Embryonic facial prominence (tissue), 1 donor: ENCODE measurements around the gene INF2.

Experiments
- DNase-seq: peaks from one replicate; pipeline ENCODE4 v3.0.0-alpha.2; 2016; ENCODE audit errors: extremely low spot score

The INF2 gene

GRCh38 chr14:104702673-104703072 lies 13.3 kb downstream of the INF2 start:
- no peak for DNase-seq

DNA sequence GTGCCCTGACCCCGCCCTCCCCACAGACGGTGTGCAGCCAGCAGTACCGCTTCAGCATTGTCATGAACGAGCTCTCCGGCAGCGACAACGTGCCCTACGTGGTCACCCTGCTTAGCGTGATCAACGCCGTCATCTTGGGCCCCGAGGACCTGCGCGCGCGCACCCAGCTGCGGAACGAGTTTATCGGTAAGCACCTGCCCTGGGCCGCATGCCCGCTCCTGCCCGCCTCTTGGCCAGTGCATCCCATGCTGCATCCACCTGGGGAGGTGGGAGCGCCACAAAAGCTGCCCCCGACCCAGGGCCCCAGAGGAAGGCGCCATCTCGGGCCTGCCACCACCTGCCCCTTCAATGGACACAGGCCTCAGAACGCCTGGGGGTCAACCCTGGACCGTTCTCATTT lies 13.9 kb downstream of the INF2 start:
- DNase-seq, result no peak

DNA sequence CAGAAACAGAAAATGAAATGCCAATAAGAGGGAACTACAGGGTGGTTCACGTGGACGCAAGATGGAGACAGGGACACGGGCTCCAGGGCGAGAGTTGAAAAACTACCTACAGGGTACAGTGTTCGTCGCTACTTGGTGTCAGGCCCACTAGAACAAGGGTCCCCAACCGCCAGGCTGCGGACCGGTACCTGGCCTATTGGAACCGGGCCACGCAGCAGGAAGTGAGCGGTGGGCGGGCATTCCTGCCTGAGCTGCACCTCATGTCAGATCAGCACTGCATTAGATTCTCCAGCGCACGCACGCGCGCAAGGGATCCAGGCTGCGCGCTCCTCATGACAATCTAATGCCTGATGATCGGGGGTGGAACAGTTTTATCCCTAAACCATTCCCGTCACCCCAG lies 14.8 kb downstream of the INF2 start:
- DNase-seq, result no peak

- no peak for DNase-seq
These were observed 16.1 kb downstream of the INF2 start for GRCh38 chr14:104705340-104706047.

DNA sequence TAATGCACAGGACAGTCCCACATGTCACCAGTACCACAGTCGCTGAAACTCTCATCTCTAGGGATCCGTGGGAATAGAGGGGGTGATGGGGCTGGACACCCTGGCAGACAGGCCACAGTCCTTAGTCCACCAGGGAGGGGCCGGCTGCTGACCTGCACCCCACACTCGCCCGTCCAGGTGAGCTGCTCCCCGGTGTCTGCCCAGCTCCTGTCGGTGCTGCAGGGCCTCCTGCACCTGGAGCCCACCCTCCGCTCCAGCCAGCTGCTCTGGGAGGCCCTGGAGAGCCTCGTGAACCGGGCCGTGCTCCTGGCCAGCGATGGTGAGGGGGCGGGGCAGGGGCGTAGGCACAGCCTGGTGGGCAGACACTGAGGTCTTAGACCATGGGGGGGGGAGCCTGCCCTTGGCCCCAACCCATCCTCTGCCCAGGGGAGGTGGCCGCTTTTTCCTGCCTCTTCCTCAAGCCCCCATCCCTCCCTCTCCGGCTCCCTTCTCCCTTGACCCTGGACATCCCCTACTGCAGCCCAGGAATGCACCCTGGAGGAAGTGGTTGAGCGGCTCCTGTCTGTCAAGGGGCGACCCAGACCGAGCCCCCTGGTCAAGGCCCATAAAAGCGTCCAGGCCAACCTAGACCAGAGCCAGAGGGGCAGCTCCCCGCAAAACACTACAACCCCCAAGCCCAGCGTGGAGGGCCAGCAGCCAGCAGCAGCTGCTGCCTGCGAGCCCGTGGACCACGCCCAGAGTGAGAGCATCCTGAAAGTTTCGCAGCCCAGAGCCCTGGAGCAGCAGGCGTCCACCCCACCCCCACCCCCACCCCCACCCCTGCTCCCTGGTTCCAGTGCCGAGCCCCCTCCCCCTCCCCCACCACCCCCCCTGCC lies 17.6 kb downstream of the INF2 start:
- DNase-seq, result no peak

- DNase-seq, result no peak
These were observed 18.5 kb downstream of the INF2 start for GRCh38 chr14:104707608-104708595.

- DNase-seq, result no peak
These were observed 19.3 kb downstream of the INF2 start for GRCh38 chr14:104708606-104709268.

DNA sequence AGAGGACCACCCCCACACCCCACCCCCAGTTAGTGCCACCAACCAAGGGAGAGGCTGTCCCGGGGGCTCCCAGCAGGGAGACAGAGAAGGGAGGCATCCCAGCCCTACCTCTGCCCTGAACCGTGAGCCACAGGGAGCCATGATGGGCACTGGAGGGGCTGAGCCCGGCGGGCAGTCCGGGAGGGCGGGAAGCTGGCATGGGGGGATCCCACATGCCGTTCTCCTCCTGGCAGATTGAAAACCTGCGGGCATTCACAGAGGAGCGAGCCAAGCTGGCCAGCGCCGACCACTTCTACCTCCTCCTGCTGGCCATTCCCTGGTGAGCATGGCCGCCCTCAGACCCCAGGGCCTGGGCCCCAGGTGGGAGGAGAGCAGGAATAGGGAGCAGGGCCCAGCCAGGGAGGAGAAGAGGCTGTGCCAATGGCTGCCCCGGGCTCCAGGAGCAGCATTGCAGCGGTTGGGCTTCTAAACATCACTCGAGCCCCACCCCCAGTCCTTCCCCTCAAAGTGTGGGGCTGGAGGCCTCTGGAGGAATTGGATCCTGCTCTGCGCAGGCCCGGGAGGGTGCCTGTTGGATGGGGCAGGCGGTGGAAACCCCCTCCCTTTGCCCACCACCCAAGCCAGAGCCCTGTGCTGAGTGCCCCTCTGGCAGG lies 20.1 kb downstream of the INF2 start:
- DNase-seq, result no peak

GRCh38 chr14:104710071-104710735 lies 20.8 kb downstream of the INF2 start:
- DNase-seq, result no peak

DNA sequence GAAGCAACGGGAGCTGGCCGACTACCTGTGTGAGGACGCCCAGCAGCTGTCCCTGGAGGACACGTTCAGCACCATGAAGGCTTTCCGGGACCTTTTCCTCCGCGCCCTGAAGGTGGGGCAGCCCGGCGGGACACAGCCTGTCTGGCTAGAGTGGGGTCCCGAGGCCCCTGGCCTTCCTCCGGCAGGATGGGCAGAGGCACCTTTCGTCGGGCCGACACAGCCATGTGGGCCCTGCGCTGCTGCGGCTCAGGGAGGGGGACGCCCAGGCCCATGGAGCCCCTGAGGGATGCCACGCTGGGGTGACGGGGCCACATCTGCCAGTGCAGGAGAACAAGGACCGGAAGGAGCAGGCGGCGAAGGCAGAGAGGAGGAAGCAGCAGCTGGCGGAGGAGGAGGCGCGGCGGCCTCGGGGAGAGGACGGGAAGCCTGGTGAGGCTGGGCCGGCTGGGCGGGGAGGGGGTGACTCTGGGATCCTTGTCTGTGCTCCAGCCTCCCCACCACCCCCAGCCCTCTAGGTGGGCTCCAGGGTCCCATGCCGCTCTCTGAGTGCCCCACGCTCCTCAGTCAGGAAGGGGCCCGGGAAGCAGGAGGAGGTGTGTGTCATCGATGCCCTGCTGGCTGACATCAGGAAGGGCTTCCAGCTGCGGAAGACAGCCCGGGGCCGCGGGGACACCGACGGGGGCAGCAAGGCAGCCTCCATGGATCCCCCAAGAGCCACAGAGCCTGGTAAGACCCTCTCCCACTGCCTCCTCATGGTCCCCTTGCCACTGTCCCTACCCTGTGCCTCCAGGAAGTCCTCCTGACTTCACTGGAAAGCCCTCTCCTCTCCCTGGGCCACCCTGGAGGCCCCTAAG lies 23.7 kb downstream of the INF2 start:
- no peak for DNase-seq

GRCh38 chr14:104714066-104714465 lies 24.6 kb downstream of the INF2 start:
- no peak for DNase-seq

- no peak for DNase-seq
These were observed 25.3 kb downstream of the INF2 start for GRCh38 chr14:104714681-104715080.

GRCh38 chr14:104715416-104715815 lies 26.0 kb downstream of the INF2 start:
- no peak for DNase-seq

GRCh38 chr14:104715871-104716270 lies 26.5 kb downstream of the INF2 start:
- no peak for DNase-seq

DNA sequence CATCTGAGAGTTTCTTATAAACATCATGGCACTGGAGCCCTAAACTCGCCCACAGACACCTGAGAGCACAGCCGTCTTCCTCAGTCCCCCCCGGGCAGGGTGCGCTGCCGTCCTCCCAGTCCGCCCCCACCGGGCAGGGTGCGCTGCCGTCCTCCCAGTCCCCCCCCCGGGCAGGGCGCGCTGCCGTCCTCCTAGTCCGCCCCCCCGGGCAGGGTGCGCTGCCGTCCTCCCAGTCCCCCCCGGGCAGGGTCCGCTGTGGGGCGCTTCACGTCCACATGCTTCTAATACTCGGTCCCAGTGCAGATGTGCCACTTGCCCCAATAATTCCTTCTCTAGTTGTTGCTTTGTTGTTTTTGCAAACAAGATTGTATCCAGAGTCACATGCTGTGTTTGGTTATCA lies 27.7 kb downstream of the INF2 start:
- DNase-seq, result no peak

- no peak for DNase-seq
These were observed 28.2 kb downstream of the INF2 start for GRCh38 chr14:104717646-104718045.

DNA sequence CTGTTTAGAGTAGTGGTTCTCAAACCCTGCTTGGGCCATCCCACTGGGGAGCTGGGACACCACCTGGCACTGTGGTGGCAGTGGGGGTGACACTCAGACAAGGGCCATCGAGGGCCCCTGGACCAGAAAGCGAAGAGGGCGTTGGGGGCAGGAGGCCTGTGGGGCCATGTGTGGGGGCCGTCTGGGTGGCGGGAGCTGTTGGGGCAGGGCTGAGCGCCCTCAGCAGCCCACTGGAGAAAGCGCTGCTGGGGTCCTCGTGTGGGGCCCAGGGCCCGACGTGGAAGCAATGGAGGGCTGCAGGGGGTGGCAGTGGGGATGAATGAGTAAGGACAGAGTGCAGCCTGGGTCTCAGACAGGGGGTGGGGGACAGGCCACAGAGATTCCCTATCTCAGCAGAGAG lies 28.7 kb downstream of the INF2 start:
- no peak for DNase-seq

DNA sequence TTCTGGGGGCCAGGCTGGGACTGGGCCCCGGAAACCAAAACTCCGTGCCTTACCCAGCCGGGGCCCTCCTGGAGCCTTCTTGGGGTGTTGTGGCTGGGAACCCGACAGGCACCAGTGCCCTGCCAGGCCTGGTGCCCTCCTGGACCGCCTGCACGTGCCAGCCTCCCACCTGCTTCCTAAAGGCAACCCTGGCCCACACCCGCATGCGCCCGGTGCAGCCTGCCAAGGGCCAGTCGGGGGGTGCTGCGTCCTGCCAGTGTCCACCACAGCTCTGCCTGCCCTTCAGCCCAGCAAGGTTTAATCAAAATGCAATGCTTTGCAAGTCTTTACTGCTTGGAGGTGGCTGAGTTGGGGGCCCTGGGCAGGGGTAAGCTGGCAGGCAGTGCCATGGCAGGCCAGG lies 29.5 kb downstream of the INF2 start:
- DNase-seq, result no peak

- no peak for DNase-seq
These were observed 29.9 kb downstream of the INF2 start for GRCh38 chr14:104719343-104719742.
